ENCODE results near the gene ATXN7.

Gene ATXN7

GRCh38 chr3:64019879-64020278, 156.2 kb downstream of the ATXN7 start:
- TF ChIP-seq TAF1 (IDR thresholded peaks at IDR 0.05; ENCODE audit: borderline replicate concordance, insufficient read depth, low read length) (no peak), POLR2AphosphoS5 (IDR thresholded peaks at IDR 0.05; ENCODE audit: low read depth, low read length) (no peak), FOXP2 (optimal IDR thresholded peaks at IDR 0.05; ENCODE audit: borderline replicate concordance, extremely low read depth, extremely low read length, insufficient read depth) (no peak), SIN3A (IDR thresholded peaks at IDR 0.05; ENCODE audit: borderline replicate concordance, insufficient read depth, low read length) (no peak)
- TF ChIP-seq, protein P1, sequence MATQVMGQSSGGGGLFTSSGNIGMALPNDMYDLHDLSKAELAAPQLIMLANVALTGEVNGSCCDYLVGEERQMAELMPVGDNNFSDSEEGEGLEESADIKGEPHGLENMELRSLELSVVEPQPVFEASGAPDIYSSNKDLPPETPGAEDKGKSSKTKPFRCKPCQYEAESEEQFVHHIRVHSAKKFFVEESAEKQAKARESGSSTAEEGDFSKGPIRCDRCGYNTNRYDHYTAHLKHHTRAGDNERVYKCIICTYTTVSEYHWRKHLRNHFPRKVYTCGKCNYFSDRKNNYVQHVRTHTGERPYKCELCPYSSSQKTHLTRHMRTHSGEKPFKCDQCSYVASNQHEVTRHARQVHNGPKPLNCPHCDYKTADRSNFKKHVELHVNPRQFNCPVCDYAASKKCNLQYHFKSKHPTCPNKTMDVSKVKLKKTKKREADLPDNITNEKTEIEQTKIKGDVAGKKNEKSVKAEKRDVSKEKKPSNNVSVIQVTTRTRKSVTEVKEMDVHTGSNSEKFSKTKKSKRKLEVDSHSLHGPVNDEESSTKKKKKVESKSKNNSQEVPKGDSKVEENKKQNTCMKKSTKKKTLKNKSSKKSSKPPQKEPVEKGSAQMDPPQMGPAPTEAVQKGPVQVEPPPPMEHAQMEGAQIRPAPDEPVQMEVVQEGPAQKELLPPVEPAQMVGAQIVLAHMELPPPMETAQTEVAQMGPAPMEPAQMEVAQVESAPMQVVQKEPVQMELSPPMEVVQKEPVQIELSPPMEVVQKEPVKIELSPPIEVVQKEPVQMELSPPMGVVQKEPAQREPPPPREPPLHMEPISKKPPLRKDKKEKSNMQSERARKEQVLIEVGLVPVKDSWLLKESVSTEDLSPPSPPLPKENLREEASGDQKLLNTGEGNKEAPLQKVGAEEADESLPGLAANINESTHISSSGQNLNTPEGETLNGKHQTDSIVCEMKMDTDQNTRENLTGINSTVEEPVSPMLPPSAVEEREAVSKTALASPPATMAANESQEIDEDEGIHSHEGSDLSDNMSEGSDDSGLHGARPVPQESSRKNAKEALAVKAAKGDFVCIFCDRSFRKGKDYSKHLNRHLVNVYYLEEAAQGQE (IDR thresholded peaks at IDR 0.05; ENCODE audit: insufficient read depth in 1 of 2, low read depth in 2 of 2, low read length in 2 of 2), result no peak

- TF ChIP-seq POLR2AphosphoS5 (IDR thresholded peaks at IDR 0.05; ENCODE audit: low read depth, low read length) (no peak), TAF1 (IDR thresholded peaks at IDR 0.05; ENCODE audit: borderline replicate concordance, insufficient read depth, low read length) (no peak), SIN3A (IDR thresholded peaks at IDR 0.05; ENCODE audit: borderline replicate concordance, insufficient read depth, low read length) (no peak), FOXP2 (optimal IDR thresholded peaks at IDR 0.05; ENCODE audit: borderline replicate concordance, extremely low read depth, extremely low read length, insufficient read depth) (no peak)
- TF ChIP-seq, protein P1 (IDR thresholded peaks at IDR 0.05; ENCODE audit: insufficient read depth in 1 of 2, low read depth in 2 of 2, low read length in 2 of 2), result no peak
These were observed 158.3 kb downstream of the ATXN7 start for GRCh38 chr3:64021922-64022321.

DNA sequence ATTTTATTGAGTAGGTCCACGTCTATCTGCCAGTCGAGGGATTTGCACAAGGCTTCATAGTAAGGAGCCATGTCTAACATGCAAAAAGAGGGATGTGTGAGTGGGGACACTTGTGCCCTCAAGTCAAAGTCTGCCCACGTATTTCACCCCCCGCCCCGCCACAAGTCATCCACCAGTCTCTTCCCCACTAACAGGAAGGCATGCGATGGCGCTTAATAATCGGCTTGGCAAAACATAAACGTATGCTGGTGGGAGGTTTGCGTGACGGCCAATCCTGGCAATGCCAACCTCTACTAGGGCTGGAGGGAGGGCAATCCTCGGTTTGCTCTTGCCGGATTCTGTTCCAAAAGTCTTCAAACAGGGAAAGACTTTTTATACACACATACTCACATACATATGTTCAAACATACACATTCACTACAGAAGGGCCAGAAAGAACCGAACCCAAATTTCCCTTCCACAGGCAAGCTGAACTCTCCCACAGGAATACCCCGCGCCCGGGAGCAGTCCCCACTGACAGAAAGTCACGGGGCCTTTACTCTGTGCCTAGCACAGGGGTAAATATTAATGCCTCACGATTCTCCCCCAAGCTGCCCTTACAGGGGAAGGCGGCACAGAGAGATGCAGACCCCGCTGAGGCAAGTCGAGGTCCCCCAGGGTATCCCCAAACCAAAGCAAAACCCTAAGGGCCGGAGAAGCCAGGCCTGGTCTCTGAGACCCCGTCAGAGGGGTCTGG, 159.0 kb downstream of the ATXN7 start:
- no peak for TF ChIP-seq FOXP2 (optimal IDR thresholded peaks at IDR 0.05; ENCODE audit: borderline replicate concordance, extremely low read depth, extremely low read length, insufficient read depth)
- no peak for TF ChIP-seq TAF1 (IDR thresholded peaks at IDR 0.05; ENCODE audit: borderline replicate concordance, insufficient read depth, low read length)
- TF ChIP-seq, protein P1 (IDR thresholded peaks at IDR 0.05; ENCODE audit: insufficient read depth in 1 of 2, low read depth in 2 of 2, low read length in 2 of 2), result no peak
- TF ChIP-seq POLR2AphosphoS5 (IDR thresholded peaks at IDR 0.05; ENCODE audit: low read depth, low read length), result no peak
- no peak for TF ChIP-seq SIN3A (IDR thresholded peaks at IDR 0.05; ENCODE audit: borderline replicate concordance, insufficient read depth, low read length)

DNA sequence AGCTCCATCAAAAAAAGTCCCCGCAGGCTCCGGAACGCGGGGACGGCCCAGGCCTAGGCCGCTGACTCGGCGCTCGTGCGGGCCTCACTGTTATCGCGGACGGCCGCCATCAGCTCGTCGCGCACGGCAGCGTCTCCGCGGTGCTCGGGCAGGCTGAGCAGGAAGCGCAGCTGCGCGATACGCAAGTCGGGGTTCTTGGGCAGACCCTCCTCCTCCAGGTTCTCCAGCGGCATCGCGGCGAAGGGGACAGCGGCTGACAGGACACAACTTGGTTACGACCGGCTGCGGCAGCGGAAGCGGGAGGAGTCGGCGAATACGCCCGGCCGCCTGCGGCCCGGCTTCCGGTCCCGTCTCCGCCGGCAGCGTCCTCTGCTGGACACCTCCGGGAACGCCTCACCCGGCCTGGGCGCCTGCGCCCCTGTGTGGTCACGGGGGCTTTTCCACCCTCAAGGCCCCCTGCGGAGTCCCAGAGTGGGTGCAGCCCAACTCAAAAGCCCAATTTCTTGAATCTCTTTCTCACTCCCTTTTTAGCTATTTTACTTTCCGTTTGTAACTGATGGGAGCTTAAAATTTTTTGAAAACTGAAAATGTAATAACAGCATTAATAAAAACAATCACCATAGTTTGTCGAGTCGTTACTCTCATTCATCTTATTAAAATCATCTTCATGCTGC, 159.7 kb downstream of the ATXN7 start, which contains the start of gene PSMD6:
Gene PSMD6, minus strand, starts transcription at position 308 of the 674 bp plus-strand sequence. Its CDS starts 75 bp downstream, at position 233.
- peak; percentile 82; the same call in 1 of the 2 replicates for TF ChIP-seq TAF1 (IDR thresholded peaks at IDR 0.05; ENCODE audit: borderline replicate concordance, insufficient read depth, low read length)
- peak; percentile 79 for TF ChIP-seq FOXP2 (optimal IDR thresholded peaks at IDR 0.05; ENCODE audit: borderline replicate concordance, extremely low read depth, extremely low read length, insufficient read depth)
- TF ChIP-seq, protein P1 (IDR thresholded peaks at IDR 0.05; ENCODE audit: insufficient read depth in 1 of 2, low read depth in 2 of 2, low read length in 2 of 2), result no peak
- TF ChIP-seq POLR2AphosphoS5 (IDR thresholded peaks at IDR 0.05; ENCODE audit: low read depth, low read length), result peak; percentile 75

Data from PFSK-1 (cell line).